ENCODE data around the gene CSF1.

Gene CSF1

DNA sequence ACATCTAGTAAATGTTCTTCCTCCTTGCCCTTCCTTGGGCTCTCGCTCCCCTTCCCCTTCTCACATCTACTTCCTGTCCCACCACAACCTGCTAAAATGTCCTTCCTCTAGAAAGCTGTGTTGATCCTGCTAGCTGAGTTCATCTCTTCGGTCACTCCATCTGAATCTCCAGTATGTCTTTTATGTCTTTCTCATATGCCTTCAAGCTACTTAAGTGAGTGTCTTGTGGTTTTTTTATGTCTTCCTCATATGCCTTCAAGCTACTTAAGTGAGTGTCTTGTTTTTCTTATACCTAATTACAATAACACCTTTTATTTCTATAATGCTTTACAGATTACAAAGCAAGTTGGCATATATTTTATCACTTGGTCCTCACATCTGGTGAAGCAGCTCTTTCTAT, 33.9 kb downstream of the CSF1 start:
- H3K27ac ChIP-seq (ENCODE audit: poor library complexity, severe bottlenecking) = no peak overlapping the region
- no peaks in the 10 kb centered on the region for H3K9me3 ChIP-seq (ENCODE audit: severe bottlenecking)
- no peaks in the 10 kb centered on the region for H3K36me3 ChIP-seq (ENCODE audit: low read depth)
- no peak overlapping the region for H3K4me3 ChIP-seq (ENCODE audit: severe bottlenecking)
- no peak for ATAC-seq (ENCODE audit: low read depth)
- TF ChIP-seq, protein P1, sequence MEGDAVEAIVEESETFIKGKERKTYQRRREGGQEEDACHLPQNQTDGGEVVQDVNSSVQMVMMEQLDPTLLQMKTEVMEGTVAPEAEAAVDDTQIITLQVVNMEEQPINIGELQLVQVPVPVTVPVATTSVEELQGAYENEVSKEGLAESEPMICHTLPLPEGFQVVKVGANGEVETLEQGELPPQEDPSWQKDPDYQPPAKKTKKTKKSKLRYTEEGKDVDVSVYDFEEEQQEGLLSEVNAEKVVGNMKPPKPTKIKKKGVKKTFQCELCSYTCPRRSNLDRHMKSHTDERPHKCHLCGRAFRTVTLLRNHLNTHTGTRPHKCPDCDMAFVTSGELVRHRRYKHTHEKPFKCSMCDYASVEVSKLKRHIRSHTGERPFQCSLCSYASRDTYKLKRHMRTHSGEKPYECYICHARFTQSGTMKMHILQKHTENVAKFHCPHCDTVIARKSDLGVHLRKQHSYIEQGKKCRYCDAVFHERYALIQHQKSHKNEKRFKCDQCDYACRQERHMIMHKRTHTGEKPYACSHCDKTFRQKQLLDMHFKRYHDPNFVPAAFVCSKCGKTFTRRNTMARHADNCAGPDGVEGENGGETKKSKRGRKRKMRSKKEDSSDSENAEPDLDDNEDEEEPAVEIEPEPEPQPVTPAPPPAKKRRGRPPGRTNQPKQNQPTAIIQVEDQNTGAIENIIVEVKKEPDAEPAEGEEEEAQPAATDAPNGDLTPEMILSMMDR (IDR thresholded peaks at IDR 0.05; ENCODE audit: poor library complexity, severe bottlenecking) = no peak
- no peak for DNase-seq (ENCODE audit: low spot score)
- H3K27me3 ChIP-seq (ENCODE audit: insufficient read depth, poor library complexity, severe bottlenecking) = no peaks in the 10 kb centered on the region
- H3K4me1 ChIP-seq (ENCODE audit: insufficient read depth, poor library complexity, severe bottlenecking) = no peaks in the 10 kb centered on the region

DNA sequence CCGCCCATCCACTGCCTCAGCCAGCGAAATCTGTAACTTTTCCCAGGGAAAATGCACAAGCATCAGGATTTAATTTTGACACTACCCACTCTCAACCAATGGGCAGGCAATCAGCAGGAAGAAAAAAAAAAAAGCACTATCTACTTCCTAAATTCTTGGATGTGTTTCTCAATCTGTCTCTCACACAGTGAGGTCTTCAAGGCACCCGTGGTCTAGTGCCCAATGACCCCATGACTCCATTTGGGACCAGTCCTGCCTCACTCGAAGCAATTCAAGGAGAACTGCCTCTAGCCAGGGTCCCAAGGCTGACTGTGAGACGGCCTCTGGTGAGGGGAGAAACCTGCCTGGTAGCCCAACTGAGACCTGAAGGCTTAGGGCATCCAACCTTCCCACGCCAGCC, 35.9 kb downstream of the CSF1 start:
- Histone ChIP-seq H3K36me3 (ENCODE audit: low read depth) (no peaks in the 10 kb centered on the region), H3K27me3 (ENCODE audit: insufficient read depth, poor library complexity, severe bottlenecking) (no peaks in the 10 kb centered on the region), H3K27ac (ENCODE audit: poor library complexity, severe bottlenecking) (no peak overlapping the region), H3K4me3 (ENCODE audit: severe bottlenecking) (no peak overlapping the region), H3K4me1 (ENCODE audit: insufficient read depth, poor library complexity, severe bottlenecking) (no peaks in the 10 kb centered on the region), H3K9me3 (ENCODE audit: severe bottlenecking) (no peaks in the 10 kb centered on the region)
- TF ChIP-seq, protein P1 (IDR thresholded peaks at IDR 0.05; ENCODE audit: poor library complexity, severe bottlenecking) = no peak
- ATAC-seq (ENCODE audit: low read depth) = no peak
- DNase-seq (ENCODE audit: low spot score) = no peak

DNA sequence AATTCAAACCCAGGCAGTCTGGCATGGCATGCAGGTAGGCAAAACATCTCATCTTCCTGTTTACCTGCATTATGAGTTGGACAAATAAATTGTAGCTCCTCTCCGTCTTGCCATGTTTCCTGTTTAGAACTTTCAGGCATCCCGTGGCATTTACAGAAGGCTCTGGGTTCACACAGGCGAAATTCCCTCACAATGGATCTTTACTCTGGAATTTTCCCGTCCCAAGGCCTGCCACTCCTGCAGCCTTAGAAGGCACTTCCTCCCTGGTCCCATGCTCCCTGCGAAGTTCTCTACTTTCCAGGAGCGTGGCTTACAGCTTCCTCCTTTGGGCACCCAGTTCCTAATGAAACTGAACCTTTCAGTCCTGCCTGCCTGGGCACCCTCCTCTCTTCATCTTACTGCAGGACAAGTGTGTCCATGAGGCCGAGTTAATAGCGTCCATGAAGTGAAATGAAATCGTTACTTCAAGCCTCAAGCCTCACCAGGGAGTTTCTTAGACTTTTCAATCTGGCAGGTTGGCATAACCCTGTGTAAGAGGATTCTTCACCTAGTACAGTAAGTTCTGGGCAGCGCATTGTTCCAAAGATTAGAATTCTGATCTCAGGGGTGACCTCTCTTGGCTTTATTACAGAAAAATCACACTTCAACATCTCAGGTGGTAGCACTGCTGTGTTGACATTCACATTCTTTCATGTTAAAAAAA, 37.1 kb downstream of the CSF1 start:
- H3K27ac ChIP-seq (ENCODE audit: poor library complexity, severe bottlenecking) = no peak overlapping the region
- H3K27me3 ChIP-seq (ENCODE audit: insufficient read depth, poor library complexity, severe bottlenecking) = no peaks in the 10 kb centered on the region
- H3K36me3 ChIP-seq (ENCODE audit: low read depth) = no peaks in the 10 kb centered on the region
- H3K4me3 ChIP-seq (ENCODE audit: severe bottlenecking) = no peak overlapping the region
- no peak for ATAC-seq (ENCODE audit: low read depth)
- no peak for DNase-seq (ENCODE audit: low spot score)
- no peaks in the 10 kb centered on the region for H3K4me1 ChIP-seq (ENCODE audit: insufficient read depth, poor library complexity, severe bottlenecking)
- no peaks in the 10 kb centered on the region for H3K9me3 ChIP-seq (ENCODE audit: severe bottlenecking)
- TF ChIP-seq, protein P1 (IDR thresholded peaks at IDR 0.05; ENCODE audit: poor library complexity, severe bottlenecking) = no peak

DNA sequence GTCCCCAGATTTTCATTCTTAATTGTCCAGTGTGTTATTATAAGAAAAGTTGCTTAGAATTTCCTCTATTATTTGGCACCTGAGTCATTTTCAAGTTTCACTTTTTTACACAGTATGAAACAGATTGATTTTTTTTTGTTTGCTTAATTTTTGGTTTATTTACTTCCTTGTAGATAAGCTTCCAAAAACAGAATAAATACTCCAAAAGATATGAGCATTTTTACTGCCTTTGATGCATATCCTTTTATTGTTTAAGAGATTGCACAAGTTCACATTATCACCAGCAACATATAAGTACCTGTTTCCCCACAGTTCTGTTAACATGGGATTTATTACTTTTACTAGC, 37.6 kb downstream of the CSF1 start:
- no peak for ATAC-seq (ENCODE audit: low read depth)

DNA sequence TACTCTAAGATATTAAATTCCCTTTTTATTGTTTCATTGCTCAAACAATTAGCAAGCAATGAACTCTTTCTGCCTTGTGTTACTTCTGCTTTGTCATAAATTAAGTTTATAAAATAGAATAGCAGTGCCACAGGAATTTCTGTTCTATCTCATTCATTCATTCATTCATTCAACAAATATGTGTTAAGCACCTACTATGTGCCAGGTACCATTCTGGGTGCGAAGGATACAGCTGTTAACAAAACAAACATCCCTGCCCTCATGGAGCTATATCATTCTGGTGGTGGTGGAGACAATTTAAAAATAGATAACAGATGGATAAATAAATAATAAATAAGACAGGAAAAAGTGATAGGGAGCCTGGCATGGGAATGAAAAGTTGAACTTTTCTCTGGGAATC, 39.4 kb downstream of the CSF1 start:
- no peak overlapping the region for H3K27ac ChIP-seq (ENCODE audit: poor library complexity, severe bottlenecking)
- no peak overlapping the region for H3K4me3 ChIP-seq (ENCODE audit: severe bottlenecking)
- H3K9me3 ChIP-seq (ENCODE audit: severe bottlenecking) = no peaks in the 10 kb centered on the region
- H3K27me3 ChIP-seq (ENCODE audit: insufficient read depth, poor library complexity, severe bottlenecking) = no peaks in the 10 kb centered on the region
- TF ChIP-seq, protein P1 (IDR thresholded peaks at IDR 0.05; ENCODE audit: poor library complexity, severe bottlenecking) = no peak
- DNase-seq (ENCODE audit: low spot score) = no peak
- ATAC-seq (ENCODE audit: low read depth) = no peak
- H3K4me1 ChIP-seq (ENCODE audit: insufficient read depth, poor library complexity, severe bottlenecking) = peaks cover 11% of the 10 kb centered on the region
- H3K36me3 ChIP-seq (ENCODE audit: low read depth) = no peaks in the 10 kb centered on the region

More for the DNA sequence above, 37.6 kb downstream of the CSF1 start:
- no peaks in the 10 kb centered on the region for H3K36me3 ChIP-seq (ENCODE audit: low read depth)
- no peaks in the 10 kb centered on the region for H3K27me3 ChIP-seq (ENCODE audit: insufficient read depth, poor library complexity, severe bottlenecking)
- peaks cover under 1% of the 10 kb centered on the region for H3K4me1 ChIP-seq (ENCODE audit: insufficient read depth, poor library complexity, severe bottlenecking)
- H3K4me3 ChIP-seq (ENCODE audit: severe bottlenecking) = no peak overlapping the region
- no peaks in the 10 kb centered on the region for H3K9me3 ChIP-seq (ENCODE audit: severe bottlenecking)
- no peak for DNase-seq (ENCODE audit: low spot score)
- H3K27ac ChIP-seq (ENCODE audit: poor library complexity, severe bottlenecking) = no peak overlapping the region
- TF ChIP-seq, protein P1 (IDR thresholded peaks at IDR 0.05; ENCODE audit: poor library complexity, severe bottlenecking) = no peak

Data from RWPE2 (cell line).